ENCODE data around the gene MPZL1. TPM values are rescaled to one million over a fixed set of nuclear protein-coding genes. Genes with fewer than 3 reads are reported as not detected.

Gene MPZL1
- polyA plus RNA-seq, 2 of the 4 experiments (the other 2 are of a cell fraction), result 92.6 to 178 TPM

GRCh38 chr1:167711797-167712196 lies 10.0 kb upstream of the MPZL1 start:
- CTCF ChIA-PET, result interaction anchor here (1.0 kb wide), 1 partner anchor 13 kb away, joined by 5 read pairs; no protein-coding TSS in a partner anchor
- 64% methylated on average over 3 of the region's 3 CpGs for WGBS (ENCODE audit: missing lambda C conversion rate)

GRCh38 chr1:167713330-167714081 lies 8.3 kb upstream of the MPZL1 start:
- no peak for TF ChIP-seq ZFP36 (IDR thresholded peaks at IDR 0.05; ENCODE audit: borderline replicate concordance, partially characterized antibody)
- TF ChIP-seq EP300 (IDR thresholded peaks at IDR 0.05), result no peak
- TF ChIP-seq FOSB (CRISPR knock-in tag; IDR thresholded peaks at IDR 0.05), result no peak
- no peak for TF ChIP-seq POLR2AphosphoS2 (conservative IDR thresholded peaks at IDR 0.05; ENCODE audit: low read length)
- no peak for TF ChIP-seq ESRRA (IDR thresholded peaks at IDR 0.05; ENCODE audit: borderline replicate concordance, low read length)
- TF ChIP-seq GATA3 (IDR thresholded peaks at IDR 0.05; ENCODE audit: borderline replicate concordance), result no peak
- no peak for TF ChIP-seq FOXS1 (CRISPR knock-in tag; IDR thresholded peaks at IDR 0.05)
- TF ChIP-seq MYC (IDR thresholded peaks at IDR 0.05; ENCODE audit: borderline replicate concordance, low read length), result no peak
- no peak for TF ChIP-seq JUN (IDR thresholded peaks at IDR 0.05)
- TF ChIP-seq PHF8 (IDR thresholded peaks at IDR 0.05; ENCODE audit: borderline replicate concordance, low read depth), result no peak
- no peak for TF ChIP-seq SREBF2 (IDR thresholded peaks at IDR 0.05)
- no peak for TF ChIP-seq CBX8 (IDR thresholded peaks at IDR 0.05)
- TF ChIP-seq NR3C1 (IDR thresholded peaks at IDR 0.05), result no peak
- TF ChIP-seq NFE2L2 (conservative IDR thresholded peaks at IDR 0.05; ENCODE audit: low read length), result no peak
- no peak for TF ChIP-seq BHLHE40 (IDR thresholded peaks at IDR 0.05; ENCODE audit: low read depth, low read length)
- no peak for TF ChIP-seq HES2 (IDR thresholded peaks at IDR 0.05)
- CTCF ChIA-PET, result interaction anchor here (0.7 to 3.1 kb wide), 6 partner anchors 9 to 113 kb away, joined by 3 to 13 read pairs (median 4); no protein-coding TSS in a partner anchor
- FAIRE-seq (no peak), ATAC-seq (peak in 1 of 2 experiments; percentile 3; a peak in 1 of 6 replicates), DNase-seq (ENCODE audit: low read depth in 1 of 2, low spot score in 1 of 2) (no peak)
- H3K9me3 ChIP-seq, result no peaks in the 10 kb centered on the region
- POLR2A ChIA-PET, result interaction anchor here (0.6 to 2.4 kb wide), 4 partner anchors 157 to 222 kb away, joined by 3 to 8 read pairs (median 4); partner anchors contain the start of gene DCAF6
- peak overlapping the region; percentile 62 for H3K4me3 ChIP-seq
- peaks cover 12% of the 10 kb centered on the region for H3K4me1 ChIP-seq
- WGBS (ENCODE audit: missing lambda C conversion rate), result 49% methylated on average over 31 of the region's 31 CpGs
- peak overlapping the region; percentile 97 for H3K4me2 ChIP-seq
- H3K27ac ChIP-seq, result peak overlapping the region; percentile 95 to 98

More at GRCh38 chr1:167711797-167712196, 10.0 kb upstream of the MPZL1 start:
- H3K4me3 ChIP-seq, result no peak overlapping the region
- TF ChIP-seq NPAS2 (CRISPR knock-in tag; IDR thresholded peaks at IDR 0.05; ENCODE audit: borderline replicate concordance), result no peak
- TF ChIP-seq ZFP36 (IDR thresholded peaks at IDR 0.05; ENCODE audit: borderline replicate concordance, partially characterized antibody), result no peak
- no peak for TF ChIP-seq MAFK (IDR thresholded peaks at IDR 0.05; ENCODE audit: partially characterized antibody)
- no peak for TF ChIP-seq RCOR1 (IDR thresholded peaks at IDR 0.05; ENCODE audit: low read depth, low read length)
- no peaks in the 10 kb centered on the region for H3K9me3 ChIP-seq
- POLR2A ChIA-PET, result no interaction called here
- H3K4me2 ChIP-seq, result no peak overlapping the region
- no peak for DNase-seq (ENCODE audit: low read depth in 1 of 2, low spot score in 1 of 2)
- H3K27ac ChIP-seq, result no peak overlapping the region
- no peak for FAIRE-seq
- no peak for ATAC-seq
- H3K4me1 ChIP-seq, result peaks cover under 1% of the 10 kb centered on the region; the same call in 2 of the 3 replicates

GRCh38 chr1:167714098-167714438 lies 7.7 kb upstream of the MPZL1 start:
- 1% methylated on average over 9 of the region's 28 CpGs for WGBS (ENCODE audit: missing lambda C conversion rate)
- peak overlapping the region; percentile 95 to 98 for H3K27ac ChIP-seq
- H3K4me3 ChIP-seq, result peak overlapping the region; percentile 62
- H3K4me1 ChIP-seq, result peaks cover 17% of the 10 kb centered on the region
- H3K4me2 ChIP-seq, result peak overlapping the region; percentile 97
- CTCF ChIA-PET, result interaction anchor here (0.8 to 3.1 kb wide), 7 partner anchors 26 to 368 kb away, joined by 3 to 13 read pairs (median 5); no protein-coding TSS in a partner anchor
- peak; percentile 79 to 86 for ATAC-seq
- DNase-seq (ENCODE audit: low read depth in 1 of 2, low spot score in 1 of 2), result peak in 1 of 2 experiments; percentile 61
- no peaks in the 10 kb centered on the region for H3K9me3 ChIP-seq
- TF ChIP-seq FOXS1 (CRISPR knock-in tag; IDR thresholded peaks at IDR 0.05) (no peak), SMC3 (IDR thresholded peaks at IDR 0.05) (no peak), KDM5A (IDR thresholded peaks at IDR 0.05) (no peak), RAD21 (conservative IDR thresholded peaks at IDR 0.05 in 1 of 2, IDR thresholded peaks at IDR 0.05 in 1 of 2) (0 out of 5 replicates have a peak, but pooled peaks of 1 of the 2 experiments have one; percentile 5), HDAC2 (IDR thresholded peaks at IDR 0.05) (no peak)
- POLR2A ChIA-PET, result interaction anchor here (0.6 to 2.4 kb wide), 3 partner anchors 157 to 222 kb away, joined by 3 to 8 read pairs (median 4); partner anchors contain the start of gene DCAF6
- FAIRE-seq, result no peak

All from A549 (cell line).